Prostate gland (tissue), 2 donors: ENCODE data around the gene ATP5F1D.

Experiments
- CTCF ChIP-seq, 4 experiments: fragments of 200-600 bp in 2 of 4; fragments of 450-650 bp in 2 of 4; sonication (generic) in 2 of 4; IDR thresholded peaks; 1 replicate in 3 of 4; 2 replicates in 1 of 4; pipeline ENCODE4 v1.5.1; 2016 to 2019; ENCODE audit warnings: antibody characterized with exemption in 4 of 4, mild to moderate bottlenecking in 2 of 4, moderate library complexity in 2 of 4
- POLR2AphosphoS5 ChIP-seq: sonication (generic); formaldehyde crosslinking; IDR thresholded peaks from one replicate; pipeline ENCODE4 v1.6.1; 2017; ENCODE audit warnings: antibody characterized with exemption

- no peak for TF ChIP-seq POLR2AphosphoS5
- TF ChIP-seq CTCF (IDR thresholded peaks at IDR 0.05), result no peak
Measured at GRCh38 chr19:1233115-1233667, 8.4 kb upstream of the ATP5F1D start.
